Measurements from ENCODE around the gene PCDHGC4.

Gene PCDHGC4

GRCh38 chr5:141523991-141524390 is 39.2 kb downstream of the PCDHGC4 start:
- no peak for TF ChIP-seq EZH2phosphoT487 (IDR thresholded peaks at IDR 0.05; ENCODE audit: low read depth)
- no peak for TF ChIP-seq CTCF (IDR thresholded peaks at IDR 0.05; ENCODE audit: low read depth, low read length)
- H3K4me3 ChIP-seq (ENCODE audit: low read length), result no peak overlapping the region
- H4K20me1 ChIP-seq (ENCODE audit: insufficient read depth, low read length), result no peaks in the 10 kb centered on the region
- H3K4me2 ChIP-seq (ENCODE audit: low read length), result no peak overlapping the region
- H3K27me3 ChIP-seq (ENCODE audit: low read depth, low read length), result no peaks in the 10 kb centered on the region
- H3K4me1 ChIP-seq (ENCODE audit: low read length), result no peaks in the 10 kb centered on the region
- no peaks in the 10 kb centered on the region for H3K9me3 ChIP-seq (ENCODE audit: insufficient read depth, low read length)
- H3K27ac ChIP-seq (ENCODE audit: low read length), result no peak overlapping the region
- no peak overlapping the region for H3K9ac ChIP-seq (ENCODE audit: low read length)
- H3K79me2 ChIP-seq (ENCODE audit: low read length), result no peaks in the 10 kb centered on the region
- peaks cover 13% of the 10 kb centered on the region for H3K36me3 ChIP-seq (replicated peaks; ENCODE audit: low read depth, low read length)
- H2AFZ ChIP-seq (ENCODE audit: low read depth, low read length), result no peak overlapping the region

- Histone ChIP-seq H3K4me2 (ENCODE audit: low read length) (no peak overlapping the region), H3K36me3 (replicated peaks; ENCODE audit: low read depth, low read length) (peaks cover 13% of the 10 kb centered on the region), H3K4me1 (ENCODE audit: low read length) (no peaks in the 10 kb centered on the region), H3K4me3 (ENCODE audit: low read length) (no peak overlapping the region), H4K20me1 (ENCODE audit: insufficient read depth, low read length) (no peaks in the 10 kb centered on the region), H3K79me2 (ENCODE audit: low read length) (no peaks in the 10 kb centered on the region), H3K27ac (ENCODE audit: low read length) (no peak overlapping the region), H2AFZ (ENCODE audit: low read depth, low read length) (no peak overlapping the region), H3K27me3 (ENCODE audit: low read depth, low read length) (no peaks in the 10 kb centered on the region), H3K9me3 (ENCODE audit: insufficient read depth, low read length) (no peaks in the 10 kb centered on the region), H3K9ac (ENCODE audit: low read length) (no peak overlapping the region)
- TF ChIP-seq EZH2phosphoT487 (IDR thresholded peaks at IDR 0.05; ENCODE audit: low read depth) (no peak), CTCF (IDR thresholded peaks at IDR 0.05; ENCODE audit: low read depth, low read length) (peak; percentile 98)
Observed at GRCh38 chr5:141524604-141525597, 40.1 kb downstream of the PCDHGC4 start.

- no peaks in the 10 kb centered on the region for H3K9me3 ChIP-seq (ENCODE audit: insufficient read depth, low read length)
- no peaks in the 10 kb centered on the region for H3K27me3 ChIP-seq (ENCODE audit: low read depth, low read length)
- H3K27ac ChIP-seq (ENCODE audit: low read length), result no peak overlapping the region
- no peaks in the 10 kb centered on the region for H3K4me1 ChIP-seq (ENCODE audit: low read length)
- TF ChIP-seq CTCF (IDR thresholded peaks at IDR 0.05; ENCODE audit: low read depth, low read length) (no peak), EZH2phosphoT487 (IDR thresholded peaks at IDR 0.05; ENCODE audit: low read depth) (no peak)
- no peak overlapping the region for H3K4me3 ChIP-seq (ENCODE audit: low read length)
- no peak overlapping the region for H3K4me2 ChIP-seq (ENCODE audit: low read length)
- no peaks in the 10 kb centered on the region for H3K79me2 ChIP-seq (ENCODE audit: low read length)
- H3K9ac ChIP-seq (ENCODE audit: low read length), result no peak overlapping the region
- H2AFZ ChIP-seq (ENCODE audit: low read depth, low read length), result no peak overlapping the region
- no peaks in the 10 kb centered on the region for H4K20me1 ChIP-seq (ENCODE audit: insufficient read depth, low read length)
- H3K36me3 ChIP-seq (replicated peaks; ENCODE audit: low read depth, low read length), result peaks cover 13% of the 10 kb centered on the region
Observed at GRCh38 chr5:141525653-141526052, 40.8 kb downstream of the PCDHGC4 start.

- H2AFZ ChIP-seq (ENCODE audit: low read depth, low read length), result no peak overlapping the region
- H3K9me3 ChIP-seq (ENCODE audit: insufficient read depth, low read length), result no peaks in the 10 kb centered on the region
- H3K9ac ChIP-seq (ENCODE audit: low read length), result no peak overlapping the region
- peaks cover 11% of the 10 kb centered on the region for H3K36me3 ChIP-seq (replicated peaks; ENCODE audit: low read depth, low read length)
- no peaks in the 10 kb centered on the region for H3K79me2 ChIP-seq (ENCODE audit: low read length)
- no peak overlapping the region for H3K27ac ChIP-seq (ENCODE audit: low read length)
- H3K4me3 ChIP-seq (ENCODE audit: low read length), result no peak overlapping the region
- H3K4me2 ChIP-seq (ENCODE audit: low read length), result no peak overlapping the region
- H3K27me3 ChIP-seq (ENCODE audit: low read depth, low read length), result no peaks in the 10 kb centered on the region
- TF ChIP-seq CTCF (IDR thresholded peaks at IDR 0.05; ENCODE audit: low read depth, low read length), result no peak
- TF ChIP-seq EZH2phosphoT487 (IDR thresholded peaks at IDR 0.05; ENCODE audit: low read depth), result no peak
- no peaks in the 10 kb centered on the region for H4K20me1 ChIP-seq (ENCODE audit: insufficient read depth, low read length)
- H3K4me1 ChIP-seq (ENCODE audit: low read length), result no peaks in the 10 kb centered on the region
Observed at GRCh38 chr5:141527426-141527825, 42.6 kb downstream of the PCDHGC4 start.

Measured in OCI-LY3 (cell line).